Measurements from ENCODE around the gene OTULIN. TPM values are rescaled to one million over a fixed set of nuclear protein-coding genes. Genes with fewer than 3 reads are reported as not detected.

The OTULIN gene
- total and polyA plus RNA-seq, 2 of the 13 experiments (the other 11 are each of a cell fraction or from before 2014, with no cell fraction given) = 7.0 to 34.8 TPM

DNA sequence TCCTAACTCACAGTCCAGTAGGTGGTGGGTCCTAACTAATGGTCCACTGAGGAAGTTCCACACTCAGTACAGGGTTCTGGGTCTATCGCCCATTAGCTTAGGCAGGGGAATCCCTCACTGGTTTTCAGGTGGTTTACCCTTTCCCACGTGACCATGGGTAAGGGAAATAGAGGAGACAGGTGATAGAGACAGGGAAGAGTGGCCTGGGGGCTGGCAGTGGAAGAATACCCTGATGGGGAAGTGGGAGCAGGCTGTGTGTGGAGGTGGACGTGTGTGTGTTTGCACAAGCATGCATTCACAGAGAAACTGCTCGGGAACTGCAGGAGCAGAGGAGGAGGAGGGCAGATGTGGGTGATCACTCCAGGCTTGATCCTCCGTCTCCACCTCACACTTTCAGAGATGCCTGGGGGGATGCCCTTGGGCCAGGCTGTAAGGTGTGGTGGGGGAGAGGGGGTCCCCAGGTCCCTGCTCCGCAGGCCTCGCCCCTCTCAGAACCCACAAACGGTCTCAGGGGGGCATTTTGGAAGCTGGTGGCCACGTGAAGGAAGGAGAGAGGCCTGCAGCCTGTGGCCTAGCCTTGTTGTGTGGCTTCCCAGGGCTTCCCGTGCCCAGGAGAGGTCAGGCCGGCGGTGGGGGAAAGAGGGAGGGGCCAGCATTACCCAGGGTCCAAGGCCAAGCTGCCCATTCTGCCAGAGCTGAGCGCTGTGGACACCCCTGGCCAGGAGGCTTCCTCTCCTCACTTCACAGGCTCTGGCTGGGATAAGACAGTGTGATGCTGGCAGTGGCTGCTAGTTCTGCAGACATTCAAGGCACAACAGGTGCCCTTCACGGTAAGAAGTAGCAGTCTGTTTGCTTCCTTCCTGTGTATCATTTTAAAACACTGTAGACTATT lies 80.0 kb downstream of the OTULIN start (continued):
- TF ChIP-seq ZBTB20 (CRISPR knock-in tag; IDR thresholded peaks at IDR 0.05; ENCODE audit: borderline replicate concordance, low read depth) = no peak
- no peak for TF ChIP-seq ZNF724P (CRISPR knock-in tag; IDR thresholded peaks at IDR 0.05; ENCODE audit: borderline replicate concordance)
- TF ChIP-seq, protein P1, sequence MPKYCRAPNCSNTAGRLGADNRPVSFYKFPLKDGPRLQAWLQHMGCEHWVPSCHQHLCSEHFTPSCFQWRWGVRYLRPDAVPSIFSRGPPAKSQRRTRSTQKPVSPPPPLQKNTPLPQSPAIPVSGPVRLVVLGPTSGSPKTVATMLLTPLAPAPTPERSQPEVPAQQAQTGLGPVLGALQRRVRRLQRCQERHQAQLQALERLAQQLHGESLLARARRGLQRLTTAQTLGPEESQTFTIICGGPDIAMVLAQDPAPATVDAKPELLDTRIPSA (CRISPR knock-in tag; IDR thresholded peaks at IDR 0.05; ENCODE audit: borderline replicate concordance) = no peak
- TF ChIP-seq ZNF841 (CRISPR knock-in tag; IDR thresholded peaks at IDR 0.05; ENCODE audit: borderline replicate concordance) = no peak
- TF ChIP-seq ZNF432 (CRISPR knock-in tag; IDR thresholded peaks at IDR 0.05; ENCODE audit: borderline replicate concordance) = no peak
- 0 out of 2 replicates have a peak, but pooled peaks have one; percentile 35 for TF ChIP-seq NR2F6 (IDR thresholded peaks at IDR 0.05)
- peak; percentile 80 for TF ChIP-seq NR2F6 (CRISPR knock-in tag; IDR thresholded peaks at IDR 0.05)
- TF ChIP-seq MED13 (CRISPR knock-in tag; IDR thresholded peaks at IDR 0.05) = no peak
- no peak for TF ChIP-seq ZNF768 (CRISPR knock-in tag; IDR thresholded peaks at IDR 0.05)
- no peak for TF ChIP-seq HCFC1 (IDR thresholded peaks at IDR 0.05; ENCODE audit: low read depth, low read length)
- no peak for TF ChIP-seq TRAFD1 (CRISPR knock-in tag; IDR thresholded peaks at IDR 0.05; ENCODE audit: borderline replicate concordance)
- TF ChIP-seq ZNF792 (CRISPR knock-in tag; IDR thresholded peaks at IDR 0.05) = no peak
- TF ChIP-seq SMARCE1 (IDR thresholded peaks at IDR 0.05; ENCODE audit: borderline replicate concordance) = no peak
- TF ChIP-seq SOX5 (CRISPR knock-in tag; IDR thresholded peaks at IDR 0.05; ENCODE audit: borderline replicate concordance) = peak; percentile 52; the same call in 1 of the 2 replicates
- TF ChIP-seq ZBTB38 (CRISPR knock-in tag; IDR thresholded peaks at IDR 0.05) = peak; percentile 80
- TF ChIP-seq KLF12 (CRISPR knock-in tag; IDR thresholded peaks at IDR 0.05; ENCODE audit: borderline replicate concordance) = no peak
- TF ChIP-seq PRDM15 (CRISPR knock-in tag; IDR thresholded peaks at IDR 0.05) = no peak
- TF ChIP-seq ZNF629 (CRISPR knock-in tag; conservative IDR thresholded peaks at IDR 0.05) = no peak
- peak; percentile 41; the same call in 1 of the 2 replicates for TF ChIP-seq SAP130 (CRISPR knock-in tag; IDR thresholded peaks at IDR 0.05; ENCODE audit: low read depth)
- no peak for TF ChIP-seq ZBTB1 (CRISPR knock-in tag; IDR thresholded peaks at IDR 0.05; ENCODE audit: borderline replicate concordance)
- no peak for TF ChIP-seq ZBTB7A (CRISPR knock-in tag; IDR thresholded peaks at IDR 0.05)
- TF ChIP-seq FOXC1 (CRISPR knock-in tag; IDR thresholded peaks at IDR 0.05; ENCODE audit: borderline replicate concordance) = no peak

Data from HepG2 (cell line).